Neural progenitor cell (in vitro differentiated cells): ENCODE results near the gene PIK3CD.

Experiments used
- CTCF ChIP-seq: fragments of 200-600 bp; sonication (generic); IDR thresholded peaks from 2 replicates; pipeline ENCODE4 v1.5.1; 2017; ENCODE audit warnings: antibody characterized with exemption, mild to moderate bottlenecking
- EZH2 ChIP-seq: fragments of 200-600 bp; sonication (generic); IDR thresholded peaks from 2 replicates; pipeline ENCODE4 v1.6.1; 2017; ENCODE audit warnings: antibody characterized with exemption, mild to moderate bottlenecking, moderate library complexity
- EZH2phosphoT487 ChIP-seq: fragments of 200-600 bp; sonication (generic); IDR thresholded peaks from 2 replicates; pipeline ENCODE4 v1.6.1; 2017; ENCODE audit warnings: antibody characterized with exemption

GRCh38 chr1:9649769-9650168, 1.8 kb upstream of the PIK3CD start:
- TF ChIP-seq CTCF = no peak
- TF ChIP-seq EZH2phosphoT487 = no peak
- no peak for TF ChIP-seq EZH2
